H1 (cell line): ENCODE data around the gene DRC3. TPM values are rescaled to one million over a fixed set of nuclear protein-coding genes. Genes with fewer than 3 reads are reported as not detected.

Source experiments
- CTCF ChIP-seq, 3 experiments: IDR thresholded peaks; 1 replicate in 2 of 3; 2 replicates in 1 of 3; pipeline versions ENCODE4 v1.5.1 to v1.6.1; 2011; ENCODE audit warnings: low read length in 3 of 3, mild to moderate bottlenecking in 3 of 3, inconsistent platforms in 2 of 3, low read depth in 1 of 3, moderate library complexity in 1 of 3; ENCODE audit not compliant: insufficient read depth in 1 of 3; ENCODE audit errors: control extremely low read depth in 1 of 3
- HDAC2 ChIP-seq, 2 experiments: fragments of 300-600 bp in 1 of 2; sonication (generic) in 1 of 2; IDR thresholded peaks; 2 replicates each; pipeline ENCODE4 v1.6.1; 2011 to 2012; ENCODE audit warnings: low read depth in 2 of 2, low read length in 2 of 2, mild to moderate bottlenecking in 2 of 2, moderate library complexity in 2 of 2, borderline replicate concordance in 1 of 2, inconsistent platforms in 1 of 2
- KDM5A ChIP-seq: fragments of 200-600 bp; IDR thresholded peaks from 2 replicates; pipeline ENCODE4 v1.7.1; 2012; ENCODE audit warnings: mild to moderate bottlenecking, low read length, inconsistent platforms, mixed read lengths
- RAD21 ChIP-seq, 2 experiments: IDR thresholded peaks in 1 of 2; conservative IDR thresholded peaks in 1 of 2; 2 replicates each; pipeline ENCODE4 v1.6.1; 2011; ENCODE audit warnings: low read depth in 2 of 2, low read length in 2 of 2, improper control_type of control experiment in 1 of 2, inconsistent platforms in 1 of 2, mild to moderate bottlenecking in 1 of 2, moderate library complexity in 1 of 2
- SAP30 ChIP-seq: fragments of 300-600 bp; sonication (generic); IDR thresholded peaks from 2 replicates; pipeline ENCODE4 v1.7.1; 2012; ENCODE audit warnings: low read length, moderate library complexity, mild to moderate bottlenecking, inconsistent platforms; ENCODE audit not compliant: insufficient read depth, insufficient replicate concordance
- SRF ChIP-seq: IDR thresholded peaks from 2 replicates; pipeline ENCODE4 v1.6.1; 2011; ENCODE audit warnings: mild to moderate bottlenecking, low read depth, low read length, moderate library complexity
- polyA plus RNA-seq, 7 experiments: library from polyadenylated mRNA; depleted of rRNA in 3 of 7; stranded (reverse) in 5 of 7; unstranded in 2 of 7; fragments of >200 nt in 5 of 7; fragments of 200-250 nt in 2 of 7; gene quantifications; 1 replicate in 5 of 7; 2 replicates in 1 of 7; 4 replicates in 1 of 7; pipeline versions ENCODE4 v1.2.1 to v1.2.3, GENCODE V29; 2011 to 2013; ENCODE audit warnings: missing spikeins in 2 of 7, mixed read lengths in 2 of 7
- total RNA-seq: library from RNA; stranded (reverse); fragmentation: NEBNext Ultra II Directional; extraction: Animal tissue kit (Norgen Biotek cat#: 25700); gene quantifications from 2 replicates; pipeline ENCODE4 v1.2.1, GENCODE V29; 2021

The DRC3 gene
- total and polyA plus RNA-seq, 2 of the 8 experiments (the other 6 are each of a cell fraction or from before 2014, with no cell fraction given), result 0.59 TPM; not detected in 1

GRCh38 chr17:18002171-18002570 lies 29.5 kb downstream of the DRC3 start (continued):
- TF ChIP-seq CTCF (IDR thresholded peaks at IDR 0.05; ENCODE audit: control extremely low read depth in 1 of 3, insufficient read depth in 1 of 3, low read depth in 1 of 3, low read length in 3 of 3) (no peak), SRF (no peak), KDM5A (no peak), RAD21 (IDR thresholded peaks at IDR 0.05 in 1 of 2, conservative IDR thresholded peaks at IDR 0.05 in 1 of 2; ENCODE audit: low read depth in 2 of 2, low read length in 2 of 2) (no peak), SAP30 (no peak), HDAC2 (IDR thresholded peaks at IDR 0.05; ENCODE audit: borderline replicate concordance in 1 of 2, low read depth in 2 of 2, low read length in 2 of 2) (no peak)
